ENCODE data around the gene RBM14.
"Not testable (repeated sequence)": the region's sequence is repeated elsewhere in the genome, so short reads cannot be mapped to it uniquely, and the experiment has no call there.

RBM14 gene

GRCh38 chr11:66598993-66599392, 17.4 kb upstream of the RBM14 start:
- no peak for DNase-seq

DNA sequence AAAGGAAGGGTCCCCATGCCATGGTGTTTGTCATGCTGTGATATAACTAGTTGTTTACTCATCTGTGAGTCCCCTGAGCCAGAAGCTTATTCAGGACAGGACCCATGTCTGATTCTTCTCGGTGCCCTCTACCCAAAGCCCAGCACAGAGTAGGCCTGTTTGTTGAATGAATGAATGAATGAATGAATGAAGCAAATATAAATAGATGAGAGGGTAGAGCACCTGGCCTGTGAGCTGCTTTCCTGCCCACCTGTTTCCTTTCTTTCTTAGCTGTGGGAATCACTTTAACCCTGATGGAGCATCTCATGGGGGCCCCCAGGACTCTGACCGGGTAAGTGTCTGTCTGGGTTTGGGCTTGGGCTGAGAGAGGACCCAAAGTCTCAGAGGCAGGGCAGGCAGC, 16.2 kb upstream of the RBM14 start:
- DNase-seq, result no peak

- no peak for DNase-seq
These were observed 15.7 kb upstream of the RBM14 start for GRCh38 chr11:66600631-66601233.

- DNase-seq, result no peak
These were observed 13.4 kb upstream of the RBM14 start for GRCh38 chr11:66603072-66603471.

- no peak for DNase-seq
These were observed 12.3 kb upstream of the RBM14 start for GRCh38 chr11:66604155-66604554.

DNA sequence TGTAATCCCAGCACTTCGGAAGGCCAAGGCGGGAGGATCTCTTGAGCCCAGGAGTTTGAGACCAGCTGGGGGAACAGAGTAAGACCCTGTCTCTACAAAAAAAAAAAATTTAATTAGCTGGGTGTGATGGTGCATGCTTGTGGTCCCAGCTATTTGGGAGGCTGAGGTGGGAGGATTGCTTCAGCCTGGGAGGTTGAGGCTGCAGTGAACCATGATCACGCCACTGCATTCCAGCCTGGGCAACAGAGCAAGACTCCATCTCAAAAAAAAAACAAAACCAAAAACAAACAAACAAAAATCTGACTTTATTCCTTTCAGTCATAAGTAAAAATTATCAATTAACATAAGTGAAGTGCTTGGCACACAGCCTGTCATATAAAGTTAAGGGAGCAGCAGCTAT, 9.8 kb upstream of the RBM14 start:
- not testable (repeated sequence) for DNase-seq

GRCh38 chr11:66607126-66607834, 9.2 kb upstream of the RBM14 start:
- no peak for DNase-seq

- no peak for DNase-seq
These were observed 6.5 kb upstream of the RBM14 start for GRCh38 chr11:66609721-66610617.

DNA sequence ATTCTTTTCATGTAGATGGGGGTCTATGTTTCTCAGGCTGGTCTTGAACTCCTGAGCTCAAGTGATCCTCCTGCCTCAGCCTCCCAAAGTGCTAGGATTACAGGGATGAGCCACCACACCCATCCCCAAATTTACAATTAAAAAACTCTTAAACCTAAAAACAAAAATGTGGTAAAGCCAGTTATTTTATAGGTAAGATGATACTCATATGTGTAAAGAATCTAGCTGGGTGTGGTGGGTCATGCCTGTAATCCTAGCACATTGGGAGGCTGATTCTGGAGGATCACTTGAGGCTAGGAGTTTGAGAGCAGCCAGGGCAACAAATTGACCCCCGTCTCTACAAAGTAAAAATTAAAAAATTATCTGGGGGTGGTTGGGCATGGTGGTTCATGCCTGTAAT, 4.0 kb upstream of the RBM14 start:
- DNase-seq, result no peak

DNA sequence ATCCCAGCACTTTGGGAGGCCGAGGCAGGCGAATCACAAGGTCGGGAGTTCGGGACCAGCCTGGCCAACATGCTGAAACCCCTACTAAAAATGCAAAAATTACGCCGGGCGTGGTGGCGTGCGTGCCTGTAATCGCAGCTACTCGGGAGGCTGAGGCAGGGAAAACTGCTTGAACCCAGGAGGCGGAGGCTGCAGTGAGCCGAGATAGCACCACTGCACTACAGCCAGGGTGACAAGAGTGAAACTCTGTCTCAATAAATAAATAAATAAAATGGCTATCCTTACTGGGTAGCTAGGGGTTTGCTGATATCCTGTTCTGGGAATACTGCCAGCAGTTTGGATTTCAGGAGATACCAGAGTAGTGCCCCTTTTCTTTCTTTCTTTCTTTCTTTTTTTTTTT, 2.4 kb upstream of the RBM14 start:
- no peak for DNase-seq

DNA sequence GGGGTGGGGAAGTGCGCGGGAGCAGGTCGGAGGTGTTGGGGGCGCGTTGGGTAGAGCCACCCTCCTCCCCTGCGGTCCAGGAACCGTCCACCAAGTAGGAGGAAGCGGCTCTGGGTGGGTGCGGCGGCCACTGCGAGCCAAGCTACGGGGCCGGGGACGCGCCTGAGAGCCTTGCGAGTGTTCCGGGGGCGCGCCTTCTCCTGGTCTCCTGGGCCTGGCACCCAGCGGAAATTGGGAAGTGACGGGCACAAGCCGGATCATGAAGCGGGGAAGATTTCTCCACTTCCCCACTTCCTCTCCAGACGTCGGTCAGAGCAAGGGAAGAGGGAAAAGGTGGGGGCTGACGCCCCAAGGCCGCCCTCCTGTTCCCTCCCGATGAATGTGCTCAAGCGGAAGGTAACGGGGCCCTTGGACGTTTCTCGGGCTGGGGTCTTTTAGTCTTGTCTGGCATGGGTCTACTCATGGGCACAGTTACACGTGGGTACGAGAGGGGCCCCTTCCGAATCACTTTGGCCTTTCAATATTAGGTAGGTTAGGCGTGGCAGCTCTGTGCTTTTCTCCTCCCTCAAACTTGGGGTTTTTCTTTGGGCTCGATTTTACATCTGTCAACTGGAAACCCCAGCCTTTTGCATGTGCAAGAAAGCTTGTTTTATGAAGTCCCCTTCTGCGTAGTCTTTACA, 865 bp downstream of the RBM14 start:
- peak; percentile 10 for DNase-seq

- no peak for DNase-seq
These were observed 2.7 kb downstream of the RBM14 start for GRCh38 chr11:66619080-66619554.

DNA sequence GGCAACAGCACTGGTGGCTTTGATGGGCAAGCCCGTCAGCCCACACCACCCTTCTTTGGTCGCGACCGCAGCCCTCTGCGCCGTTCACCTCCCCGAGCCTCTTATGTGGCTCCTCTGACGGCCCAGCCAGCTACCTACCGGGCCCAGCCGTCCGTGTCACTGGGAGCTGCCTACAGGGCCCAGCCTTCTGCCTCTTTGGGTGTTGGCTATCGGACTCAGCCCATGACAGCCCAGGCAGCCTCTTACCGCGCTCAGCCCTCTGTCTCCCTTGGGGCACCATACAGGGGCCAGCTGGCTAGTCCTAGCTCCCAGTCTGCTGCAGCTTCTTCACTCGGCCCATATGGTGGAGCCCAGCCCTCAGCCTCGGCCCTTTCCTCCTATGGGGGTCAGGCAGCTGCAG, 8.0 kb downstream of the RBM14 start:
- no peak for DNase-seq

GRCh38 chr11:66625041-66625751, 8.8 kb downstream of the RBM14 start:
- DNase-seq, result no peak

DNA sequence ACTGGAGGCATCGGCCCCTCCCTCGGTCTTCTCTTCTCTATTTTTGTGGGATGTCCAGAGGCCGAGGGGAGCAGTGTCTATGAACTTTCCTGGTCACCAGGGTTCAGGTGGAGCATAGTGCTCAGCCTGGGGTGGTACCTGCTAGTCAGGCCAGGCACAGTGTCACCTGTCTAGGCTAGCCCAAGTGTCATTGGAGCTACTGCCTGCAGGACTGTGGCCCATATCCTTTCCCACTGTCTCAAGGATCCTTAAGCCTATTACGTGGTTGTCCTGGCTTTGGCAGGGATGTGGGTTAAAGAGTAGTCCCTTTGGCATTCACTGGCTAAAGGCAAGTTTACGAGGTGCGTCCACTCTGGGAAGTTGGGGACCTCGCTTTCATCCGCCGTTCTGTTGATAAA, 9.3 kb downstream of the RBM14 start:
- no peak for DNase-seq

- no peak for DNase-seq
These were observed 10.0 kb downstream of the RBM14 start for GRCh38 chr11:66626382-66626781.

DNA sequence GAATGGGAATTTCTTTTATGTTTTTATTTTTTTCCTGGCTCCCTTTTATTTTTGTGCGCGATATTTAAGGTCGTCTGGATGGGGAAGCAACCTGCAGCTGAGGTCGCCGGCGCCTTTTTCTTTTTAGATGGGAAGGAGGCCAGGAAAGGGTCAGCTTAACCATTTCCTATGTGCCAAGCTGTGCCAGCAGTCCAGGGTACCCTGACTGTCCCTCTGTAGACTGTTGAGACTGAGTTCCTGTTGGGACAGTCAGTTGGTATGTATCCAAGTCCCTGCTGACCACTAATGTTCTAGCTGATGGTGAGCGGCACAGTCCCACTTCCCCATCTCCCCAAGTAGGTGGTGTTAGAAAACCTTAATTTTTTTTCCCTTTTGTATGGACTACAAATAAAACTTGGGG, 10.5 kb downstream of the RBM14 start:
- no peak for DNase-seq

- no peak for DNase-seq
These were observed 11.7 kb downstream of the RBM14 start for GRCh38 chr11:66628061-66628603.

DNA sequence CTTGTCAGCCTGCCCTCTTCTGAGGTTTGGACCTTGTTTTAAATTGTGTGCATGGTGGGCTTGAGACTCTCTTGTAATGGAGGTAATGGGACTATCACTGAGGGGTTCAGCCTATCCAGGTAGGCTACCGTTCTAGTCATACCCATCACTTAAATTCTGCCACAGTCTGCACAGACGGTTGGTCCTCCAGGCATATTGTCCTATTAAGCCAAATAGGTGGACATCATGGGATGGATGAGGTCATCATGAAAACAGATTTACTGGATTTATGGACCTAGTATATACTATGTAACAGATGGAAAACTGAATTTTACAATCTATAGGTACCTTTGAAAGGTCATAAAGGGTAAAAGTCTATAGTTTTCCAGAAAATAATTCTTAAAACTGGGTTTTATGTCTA, 12.9 kb downstream of the RBM14 start:
- DNase-seq, result no peak

DNA sequence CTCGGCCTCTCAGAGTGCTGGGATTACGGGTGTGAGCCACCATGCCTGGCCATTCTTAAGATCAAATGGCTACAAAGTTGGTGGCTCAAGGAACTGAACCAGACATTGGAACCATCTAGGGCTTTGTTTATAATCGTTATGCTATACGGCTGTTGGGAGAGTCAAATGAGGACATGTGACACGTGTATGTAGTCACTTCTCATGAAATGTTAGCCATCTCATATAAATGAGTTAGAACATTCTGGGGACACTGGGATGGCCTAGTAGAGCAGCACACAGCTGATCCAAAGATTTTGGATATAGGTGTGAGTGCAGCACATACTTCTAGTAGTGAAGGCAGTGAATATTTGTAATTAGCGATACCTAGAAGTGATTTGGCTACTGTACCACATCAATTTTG, 15.5 kb downstream of the RBM14 start:
- DNase-seq, result no peak

DNA sequence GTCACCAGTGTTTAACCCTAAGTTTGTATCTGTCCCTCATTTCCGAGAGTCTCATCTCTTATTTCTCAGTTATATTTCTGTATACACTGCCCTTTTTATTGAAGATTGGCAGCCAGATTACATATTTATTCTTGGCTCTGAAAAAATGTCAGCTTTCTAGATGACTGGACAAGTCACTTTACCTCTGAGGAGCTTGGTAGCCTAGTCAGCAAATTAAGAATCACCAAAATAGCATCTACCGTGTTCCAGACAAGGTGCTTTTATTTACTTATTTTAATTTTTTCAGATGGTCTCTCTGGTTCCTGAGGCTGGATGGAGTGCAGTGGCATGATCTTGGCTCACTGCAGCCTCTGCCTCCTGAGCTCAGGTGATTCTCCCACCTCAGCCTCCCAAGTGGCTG, 16.5 kb downstream of the RBM14 start:
- DNase-seq, result no peak

GRCh38 chr11:66636411-66636810, 20.0 kb downstream of the RBM14 start:
- no peak for DNase-seq

Measured in activated CD4-positive, alpha-beta T cell treated with anti-CD3 and anti-CD28 coated beads, Interleukin-2, amount 50 U/mL, for 1 hour (primary cell).